IPS DF 4.7 (cell line): Measurements from ENCODE around the gene PDGFC.
"Not testable (repeated sequence)": the region's sequence is repeated elsewhere in the genome, so short reads cannot be mapped to it uniquely, and the experiment has no call there.

ENCODE experiments used
- DNase-seq: peaks from one replicate; pipeline ENCODE4 v3.0.0-alpha.2; 2013; ENCODE audit warnings: low spot score; ENCODE audit errors: extremely low read depth

The PDGFC gene

GRCh38 chr4:156909010-156909409 is 62.6 kb downstream of the PDGFC start:
- DNase-seq = no peak

- DNase-seq = no peak
Measured at GRCh38 chr4:156906325-156906724, 65.3 kb downstream of the PDGFC start.

DNA sequence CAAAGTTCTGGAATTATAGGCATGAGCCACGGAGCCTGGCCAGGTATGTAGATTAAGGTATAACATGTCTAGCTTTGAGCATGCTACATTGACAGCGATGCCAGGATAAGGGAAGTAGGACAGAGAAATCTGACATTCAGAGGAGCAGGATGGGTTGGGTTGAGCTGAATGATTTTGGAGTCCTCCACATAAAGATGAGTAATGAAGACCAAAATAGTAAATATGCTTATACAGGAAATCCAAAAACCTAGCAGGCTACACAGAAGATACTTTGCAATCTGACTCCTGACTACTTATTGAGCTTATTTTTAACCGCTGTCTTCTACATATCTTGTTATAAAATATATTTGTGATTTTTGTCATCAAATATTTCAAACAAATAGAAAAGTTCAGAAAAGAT is 69.7 kb downstream of the PDGFC start:
- DNase-seq = no peak

DNA sequence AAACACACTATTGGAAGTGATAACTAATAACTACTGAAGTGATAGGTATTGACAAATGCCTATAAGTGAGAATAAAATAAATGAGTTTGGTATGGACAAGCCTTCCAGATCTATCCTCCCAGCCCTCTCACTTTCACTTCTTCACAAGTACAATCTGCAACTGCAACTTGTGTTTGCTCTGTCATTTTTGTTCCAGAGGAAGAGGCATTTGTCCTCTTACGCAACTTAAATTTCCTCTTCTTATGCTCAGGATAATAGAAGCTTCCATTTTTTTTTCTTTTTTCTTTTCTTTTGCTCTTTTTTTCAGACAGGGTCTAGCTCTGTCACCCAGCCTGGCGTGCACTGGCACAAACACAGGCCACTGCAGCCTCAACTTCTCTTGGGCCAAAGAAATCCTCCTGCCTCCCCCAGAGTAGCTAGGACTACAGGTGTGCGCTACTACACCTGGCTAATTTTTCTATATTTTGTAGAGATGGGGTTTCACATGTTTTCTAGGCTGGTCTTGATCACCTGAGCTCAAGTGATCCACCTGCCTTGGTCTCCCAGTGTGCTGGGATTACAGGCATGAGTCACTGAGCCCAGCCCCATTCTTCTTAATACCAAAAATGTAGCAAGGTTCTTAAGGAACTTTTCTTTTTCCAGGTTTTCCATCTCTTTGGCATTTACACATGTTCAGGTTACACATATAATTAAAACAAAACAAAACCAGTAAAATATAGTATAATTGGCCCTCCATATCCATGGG is 73.1 kb downstream of the PDGFC start:
- DNase-seq = no peak

- DNase-seq = no peak
Measured at GRCh38 chr4:156896527-156896926, 75.1 kb downstream of the PDGFC start.

DNA sequence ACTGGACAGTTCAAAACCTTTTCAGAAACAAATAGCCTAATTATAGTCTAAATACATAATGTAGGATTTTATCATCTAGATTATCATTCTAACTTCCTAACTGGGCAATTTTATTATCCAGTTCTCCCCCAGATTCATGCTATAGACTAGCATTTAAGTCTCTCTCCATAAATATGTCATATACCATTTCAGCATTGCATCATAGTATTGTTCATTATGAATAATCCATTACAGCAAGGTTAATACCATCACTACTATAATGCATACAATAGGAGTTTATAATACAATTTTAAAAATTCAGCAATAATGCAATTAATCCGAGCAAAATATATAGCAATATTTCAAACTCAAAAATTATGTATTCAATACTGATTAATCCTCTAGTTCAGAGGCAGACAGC is 77.4 kb downstream of the PDGFC start:
- no peak for DNase-seq

DNA sequence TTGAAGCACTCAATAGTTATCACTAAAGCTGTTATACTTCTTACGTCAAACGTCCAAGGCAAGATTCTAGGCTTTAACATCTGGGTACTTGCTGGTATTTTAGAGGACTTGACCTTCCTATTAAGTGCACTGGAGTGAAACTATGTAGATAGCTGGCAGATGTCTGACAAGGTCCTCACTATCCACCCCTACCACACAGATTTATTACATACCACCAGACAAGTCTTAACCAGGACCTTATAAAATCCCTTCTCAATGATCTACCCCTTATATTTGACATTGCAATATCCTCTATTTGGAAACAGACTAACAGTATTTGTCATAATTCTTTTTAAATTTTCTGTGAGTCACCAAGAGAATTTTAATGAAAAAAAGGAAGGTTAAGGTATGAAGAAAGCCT is 78.8 kb downstream of the PDGFC start:
- no peak for DNase-seq

GRCh38 chr4:156889616-156890594 is 81.7 kb downstream of the PDGFC start:
- no peak for DNase-seq

- no peak for DNase-seq
Measured at GRCh38 chr4:156888762-156889161, 82.8 kb downstream of the PDGFC start.

DNA sequence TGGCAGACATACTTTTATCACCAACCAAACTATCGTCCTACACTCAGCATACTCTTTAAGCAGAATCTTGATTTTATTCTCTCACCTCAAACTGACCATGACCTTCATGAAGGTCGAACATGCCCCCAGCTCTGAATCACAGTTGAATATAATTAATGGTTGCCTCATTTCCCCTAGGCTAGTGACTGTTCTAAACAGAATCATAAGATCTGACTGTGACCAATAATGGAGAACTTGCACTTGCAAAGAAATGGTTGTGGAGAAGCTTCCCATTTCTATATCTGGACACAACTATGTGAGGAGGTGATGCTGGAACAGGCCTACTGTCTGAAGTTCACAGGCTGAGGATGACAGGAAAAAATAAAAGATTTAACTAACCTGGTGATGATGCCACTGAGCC is 85.1 kb downstream of the PDGFC start:
- DNase-seq = no peak

GRCh38 chr4:156885374-156885773 is 86.2 kb downstream of the PDGFC start:
- DNase-seq = no peak

- no peak for DNase-seq
Measured at GRCh38 chr4:156884183-156884582, 87.4 kb downstream of the PDGFC start.

GRCh38 chr4:156875704-156876103 is 95.9 kb downstream of the PDGFC start:
- no peak for DNase-seq

DNA sequence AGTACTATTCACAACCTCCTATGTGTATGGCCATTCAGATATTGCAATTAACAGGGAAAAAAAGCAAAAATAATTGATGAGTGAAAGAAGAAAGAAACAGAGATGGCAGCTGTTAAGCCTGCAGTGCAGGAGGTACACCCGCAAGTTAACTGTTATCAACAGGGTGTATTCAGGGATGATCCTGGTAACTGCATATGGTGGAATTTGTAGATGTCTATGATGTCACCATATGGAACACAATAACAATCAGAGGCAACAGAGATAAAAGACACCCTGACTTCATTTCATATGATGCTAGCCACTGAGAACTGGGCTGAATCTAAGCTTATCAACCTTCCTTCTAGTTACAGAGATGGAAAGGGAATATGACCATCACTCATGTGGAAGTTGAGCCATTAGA is 96.5 kb downstream of the PDGFC start:
- no peak for DNase-seq

- no peak for DNase-seq
Measured at GRCh38 chr4:156873799-156874198, 97.8 kb downstream of the PDGFC start.

DNA sequence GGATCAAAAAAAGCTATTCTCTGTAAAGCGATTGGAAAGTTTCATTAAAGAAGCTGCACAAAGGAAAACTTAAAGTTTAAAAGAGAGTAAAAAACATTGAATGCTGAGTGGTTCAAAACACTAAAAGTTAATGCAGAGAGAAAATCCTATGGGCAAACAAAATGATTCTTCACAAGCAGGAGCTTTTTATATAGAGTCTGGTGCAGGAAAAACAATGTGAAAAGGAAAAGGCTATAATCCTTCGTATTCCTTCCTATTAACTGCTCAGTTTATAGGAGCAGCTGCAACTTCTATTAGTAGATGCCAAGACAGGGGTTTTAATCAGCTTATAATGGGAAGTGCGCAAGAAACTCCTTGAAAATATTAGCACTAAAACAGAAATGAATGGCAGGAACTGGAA is 100.7 kb downstream of the PDGFC start:
- no peak for DNase-seq

- DNase-seq = no peak
Measured at GRCh38 chr4:156870131-156870530, 101.5 kb downstream of the PDGFC start.

DNA sequence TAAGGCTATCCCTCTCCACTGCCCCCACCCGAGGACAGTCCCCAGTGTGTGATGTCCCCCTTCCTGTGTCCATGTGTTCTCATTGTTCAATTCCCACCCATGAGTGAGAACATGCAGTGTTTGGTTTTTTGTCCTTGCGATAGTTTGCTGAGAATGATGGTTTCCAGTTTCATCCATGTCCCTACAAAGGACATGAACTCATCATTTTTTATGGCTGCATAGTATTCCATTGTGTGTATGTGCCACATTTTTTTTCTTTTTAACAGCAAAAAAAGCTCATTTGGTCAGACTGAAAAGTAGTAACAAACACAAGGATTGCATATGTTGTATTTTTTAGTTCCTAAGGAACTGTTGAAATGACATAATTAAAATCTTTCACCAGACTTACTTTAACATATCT is 105.5 kb downstream of the PDGFC start:
- not testable (repeated sequence) for DNase-seq

DNA sequence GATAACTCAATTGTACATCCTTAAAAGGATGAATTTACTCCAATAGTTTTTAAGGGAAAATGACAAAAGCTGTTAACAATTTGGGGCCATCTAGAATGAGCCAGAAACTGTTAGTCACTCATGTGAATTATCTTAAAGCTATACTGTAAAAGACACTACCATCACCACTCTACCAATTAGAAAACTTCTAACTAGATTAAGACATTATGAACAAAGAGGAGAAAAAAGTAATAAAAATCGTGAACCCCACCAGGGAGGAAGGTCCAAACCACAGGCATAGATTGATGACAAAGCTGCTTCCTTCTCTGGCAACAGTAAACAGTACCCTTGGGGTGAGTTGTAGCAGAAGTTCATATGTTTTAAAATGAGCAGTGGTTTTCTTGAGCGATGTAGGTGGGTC is 106.1 kb downstream of the PDGFC start:
- no peak for DNase-seq

DNA sequence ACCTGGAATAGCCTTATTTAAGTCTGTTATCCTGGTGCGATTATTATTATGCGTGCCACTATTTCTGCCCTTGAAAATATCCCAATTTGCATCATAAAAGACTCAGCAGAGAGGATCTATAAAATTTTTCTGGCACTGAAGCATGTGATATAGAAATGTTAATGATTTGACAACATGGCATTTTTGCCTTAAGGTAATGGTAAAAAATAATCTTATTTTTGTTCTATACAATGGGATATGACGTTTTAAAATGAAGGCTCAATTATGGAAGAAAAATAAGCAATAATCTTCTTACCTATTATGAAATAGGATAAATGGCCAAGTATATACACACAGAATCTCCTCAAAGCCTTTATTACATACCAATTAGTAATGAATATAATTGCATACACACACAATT is 113.5 kb downstream of the PDGFC start:
- DNase-seq = no peak

DNA sequence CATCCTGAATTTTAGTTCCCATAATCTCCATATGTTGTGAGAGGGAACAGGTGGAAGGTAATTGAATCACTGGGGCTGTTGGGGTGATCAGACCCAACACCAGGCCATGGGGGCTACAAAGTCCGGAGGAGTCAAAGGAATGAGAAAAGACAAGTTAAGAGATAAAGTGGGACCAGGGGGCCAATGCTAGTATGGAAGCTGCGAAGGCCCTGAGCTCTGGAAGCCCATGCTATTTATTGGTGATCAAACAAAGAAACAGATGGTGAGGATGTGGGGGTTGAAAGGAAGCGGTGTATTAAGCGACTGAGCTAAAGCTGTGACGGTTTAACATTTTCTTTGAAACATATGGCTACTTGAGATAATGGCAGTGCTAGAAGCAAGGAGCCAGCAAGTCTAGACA is 132.8 kb downstream of the PDGFC start:
- no peak for DNase-seq

DNA sequence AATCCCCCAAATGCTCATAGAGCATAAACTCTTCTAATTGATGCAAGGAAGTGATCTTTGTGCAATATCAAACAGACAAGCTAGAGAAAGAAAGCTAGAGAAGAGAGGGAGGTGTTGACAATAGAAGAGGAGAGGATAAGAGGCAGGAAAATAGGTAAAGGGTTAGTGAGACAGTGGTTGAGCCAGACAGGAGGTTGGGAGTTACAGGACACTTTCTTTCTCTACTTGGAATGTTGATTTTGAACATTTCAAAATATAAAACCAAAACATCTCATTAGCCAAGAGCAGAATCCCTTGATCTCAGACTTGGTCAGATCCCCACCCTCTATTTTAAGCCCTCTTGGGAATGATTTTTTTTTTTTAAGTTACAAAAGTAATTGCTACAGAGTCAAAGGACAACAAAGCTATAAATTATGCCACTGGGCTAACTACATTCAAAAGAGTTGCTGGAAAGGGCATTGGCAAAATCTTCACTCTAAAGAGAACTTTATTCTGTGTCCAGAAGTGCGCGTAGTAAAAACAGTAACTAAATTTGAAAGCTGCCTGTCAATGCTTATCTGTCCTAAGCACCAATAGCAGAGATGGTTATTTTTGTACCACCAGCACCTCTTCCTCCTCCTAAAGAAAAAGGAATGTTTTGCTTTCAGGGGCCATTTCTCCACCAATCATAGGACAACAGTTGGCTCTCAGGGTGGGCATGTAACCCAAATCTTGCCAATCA is 133.8 kb downstream of the PDGFC start:
- DNase-seq = no peak
